ENCODE measurements around the gene RGS19. TPM values are rescaled to one million over a fixed set of nuclear protein-coding genes. Genes with fewer than 3 reads are reported as not detected.

RGS19 gene
- total and polyA plus RNA-seq, 3 experiments from 2014 or later = 35.3 to 120 (median 36.9) TPM

GRCh38 chr20:64049060-64049877 is 30.0 kb downstream of the RGS19 start, which contains the start of gene SOX18:
Gene SOX18 (minus strand): TSS chr20:64049639. CDS start chr20:64049516, 123 bp downstream.
- H3K4me1 Mint-ChIP-seq = peaks cover 0 to 21% (median 6%) of the 10 kb centered on the region in 3 donors
- peaks cover 6% of the 10 kb centered on the region for H3K4me1 ChIP-seq (ENCODE audit: insufficient read depth, low read length)
- peak within 1 kb of the TSS; percentile 59 for H3K27ac ChIP-seq (ENCODE audit: low read depth, low read length)
- H3K36me3 ChIP-seq (ENCODE audit: insufficient read depth, low read length) = no peaks in the 10 kb centered on the region
- peaks cover 29% of the 10 kb centered on the region for H3K27me3 ChIP-seq (ENCODE audit: insufficient read depth, low read length, poor library complexity, severe bottlenecking)
- POLR2A ChIA-PET = no interaction called here
- CTCF ChIA-PET = interaction anchor here (1.2 kb wide), 1 partner anchor 11 kb away, joined by 3 read pairs; no protein-coding TSS in a partner anchor
- H3K27ac Mint-ChIP-seq = no peak within 1 kb of the TSS
- H3K9me3 ChIP-seq (ENCODE audit: low read length) = no peaks in the 10 kb centered on the region
- no peak for DNase-seq
- no peaks in the 10 kb centered on the region for H3K9me3 Mint-ChIP-seq
- no peaks in the 10 kb centered on the region for H3K36me3 Mint-ChIP-seq
- H3K4me3 Mint-ChIP-seq = peak within 1 kb of the TSS in 4 of 7 donors; percentile 20 to 78 (median 57)
- no peak within 1 kb of the TSS for H3K4me3 ChIP-seq (ENCODE audit: low read length)
- H3K27me3 Mint-ChIP-seq = peaks cover 38 to 52% of the 10 kb centered on the region in 2 donors

GRCh38 chr20:64048402-64049044 is 30.8 kb downstream of the RGS19 start:
- H3K27ac ChIP-seq (ENCODE audit: low read depth, low read length) = no peak overlapping the region
- no peaks in the 10 kb centered on the region for H3K9me3 ChIP-seq (ENCODE audit: low read length)
- no peak overlapping the region for H3K27ac Mint-ChIP-seq
- no peaks in the 10 kb centered on the region for H3K36me3 Mint-ChIP-seq
- DNase-seq = no peak
- H3K27me3 ChIP-seq (ENCODE audit: insufficient read depth, low read length, poor library complexity, severe bottlenecking) = peaks cover 29% of the 10 kb centered on the region
- peaks cover 6% of the 10 kb centered on the region for H3K4me1 ChIP-seq (ENCODE audit: insufficient read depth, low read length)
- H3K9me3 Mint-ChIP-seq = no peaks in the 10 kb centered on the region
- ChIA-PET CTCF (interaction anchor here (1.2 kb wide), 1 partner anchor 12 kb away, joined by 3 read pairs; no protein-coding TSS in a partner anchor), POLR2A (no interaction called here)
- no peak overlapping the region for H3K4me3 Mint-ChIP-seq
- no peaks in the 10 kb centered on the region for H3K36me3 ChIP-seq (ENCODE audit: insufficient read depth, low read length)
- peaks cover 39 to 50% of the 10 kb centered on the region in 2 donors for H3K27me3 Mint-ChIP-seq
- peaks cover 5 to 27% (median 9%) of the 10 kb centered on the region in 3 donors for H3K4me1 Mint-ChIP-seq
- H3K4me3 ChIP-seq (ENCODE audit: low read length) = no peak overlapping the region

GRCh38 chr20:64047968-64048401 is 31.3 kb downstream of the RGS19 start:
- no peaks in the 10 kb centered on the region for H3K36me3 ChIP-seq (ENCODE audit: insufficient read depth, low read length)
- H3K27ac ChIP-seq (ENCODE audit: low read depth, low read length) = no peak overlapping the region
- no peak overlapping the region for H3K4me3 ChIP-seq (ENCODE audit: low read length)
- ChIA-PET POLR2A (no interaction called here), CTCF (interaction anchor here (1.2 to 1.5 kb wide), 2 partner anchors 12 to 68 kb away, joined by 3 read pairs; no protein-coding TSS in a partner anchor)
- H3K36me3 Mint-ChIP-seq = no peaks in the 10 kb centered on the region
- H3K9me3 ChIP-seq (ENCODE audit: low read length) = no peaks in the 10 kb centered on the region
- peaks cover 38 to 44% of the 10 kb centered on the region in 2 donors for H3K27me3 Mint-ChIP-seq
- H3K27ac Mint-ChIP-seq = no peak overlapping the region
- H3K27me3 ChIP-seq (ENCODE audit: insufficient read depth, low read length, poor library complexity, severe bottlenecking) = peaks cover 29% of the 10 kb centered on the region
- H3K4me1 Mint-ChIP-seq = peaks cover 7 to 30% (median 11%) of the 10 kb centered on the region in 3 donors
- no peak for DNase-seq
- H3K9me3 Mint-ChIP-seq = no peaks in the 10 kb centered on the region
- peaks cover 6% of the 10 kb centered on the region for H3K4me1 ChIP-seq (ENCODE audit: insufficient read depth, low read length)
- peak overlapping the region in 1 of 7 donors; percentile 20 for H3K4me3 Mint-ChIP-seq

GRCh38 chr20:64047046-64047389 is 32.3 kb downstream of the RGS19 start:
- no peak overlapping the region for H3K27ac Mint-ChIP-seq
- no peaks in the 10 kb centered on the region for H3K36me3 Mint-ChIP-seq
- no peaks in the 10 kb centered on the region for H3K9me3 Mint-ChIP-seq
- Histone ChIP-seq H3K27ac (ENCODE audit: low read depth, low read length) (no peak overlapping the region), H3K4me1 (ENCODE audit: insufficient read depth, low read length) (peaks cover 6% of the 10 kb centered on the region), H3K4me3 (ENCODE audit: low read length) (no peak overlapping the region), H3K36me3 (ENCODE audit: insufficient read depth, low read length) (no peaks in the 10 kb centered on the region), H3K9me3 (ENCODE audit: low read length) (no peaks in the 10 kb centered on the region), H3K27me3 (ENCODE audit: insufficient read depth, low read length, poor library complexity, severe bottlenecking) (peaks cover 26% of the 10 kb centered on the region)
- H3K4me1 Mint-ChIP-seq = peaks cover 7 to 33% (median 12%) of the 10 kb centered on the region in 3 donors
- H3K4me3 Mint-ChIP-seq = peak overlapping the region in 1 of 7 donors; percentile 68
- CTCF ChIA-PET = interaction anchor here (0.6 to 1.5 kb wide), 2 partner anchors 9 to 67 kb away, joined by 3 read pairs; no protein-coding TSS in a partner anchor
- DNase-seq = no peak
- peaks cover 34 to 38% of the 10 kb centered on the region in 2 donors for H3K27me3 Mint-ChIP-seq
- POLR2A ChIA-PET = no interaction called here

GRCh38 chr20:64045346-64046011 is 33.8 kb downstream of the RGS19 start:
- H3K27me3 ChIP-seq (ENCODE audit: insufficient read depth, low read length, poor library complexity, severe bottlenecking) = peaks cover 13% of the 10 kb centered on the region
- Mint-ChIP-seq H3K27me3 (peaks cover 26 to 27% of the 10 kb centered on the region in 2 donors), H3K36me3 (no peaks in the 10 kb centered on the region), H3K9me3 (no peaks in the 10 kb centered on the region), H3K27ac (peak overlapping the region in 1 of 8 donors; percentile 3), H3K4me1 (peaks cover 11 to 48% (median 15%) of the 10 kb centered on the region in 3 donors), H3K4me3 (no peak overlapping the region)
- peaks cover 19% of the 10 kb centered on the region for H3K4me1 ChIP-seq (ENCODE audit: insufficient read depth, low read length)
- ChIA-PET POLR2A (no interaction called here), CTCF (interaction anchor here (1.1 to 1.5 kb wide), 2 partner anchors 9 to 12 kb away, joined by 3 to 4 read pairs; no protein-coding TSS in a partner anchor)
- H3K9me3 ChIP-seq (ENCODE audit: low read length) = no peaks in the 10 kb centered on the region
- H3K36me3 ChIP-seq (ENCODE audit: insufficient read depth, low read length) = no peaks in the 10 kb centered on the region
- H3K27ac ChIP-seq (ENCODE audit: low read depth, low read length) = no peak overlapping the region
- H3K4me3 ChIP-seq (ENCODE audit: low read length) = no peak overlapping the region
- no peak for DNase-seq

GRCh38 chr20:64044484-64045247 is 34.7 kb downstream of the RGS19 start:
- Histone ChIP-seq H3K4me3 (ENCODE audit: low read length) (no peak overlapping the region), H3K9me3 (ENCODE audit: low read length) (no peaks in the 10 kb centered on the region), H3K4me1 (ENCODE audit: insufficient read depth, low read length) (peaks cover 17% of the 10 kb centered on the region), H3K27me3 (ENCODE audit: insufficient read depth, low read length, poor library complexity, severe bottlenecking) (peaks cover 5% of the 10 kb centered on the region), H3K36me3 (ENCODE audit: insufficient read depth, low read length) (no peaks in the 10 kb centered on the region), H3K27ac (ENCODE audit: low read depth, low read length) (no peak overlapping the region)
- peaks cover 25 to 29% of the 10 kb centered on the region in 2 donors for H3K27me3 Mint-ChIP-seq
- H3K9me3 Mint-ChIP-seq = no peaks in the 10 kb centered on the region
- H3K27ac Mint-ChIP-seq = peak overlapping the region in 3 of 8 donors; percentile 52 to 95 (median 61)
- H3K36me3 Mint-ChIP-seq = no peaks in the 10 kb centered on the region
- ChIA-PET POLR2A (interaction anchor here (0.7 kb wide), 1 partner anchor 43 kb away, joined by 4 read pairs; no protein-coding TSS in a partner anchor), CTCF (interaction anchor here (0.6 to 3.2 kb wide), 4 partner anchors 9 to 465 kb away, joined by 3 to 17 read pairs (median 4); no protein-coding TSS in a partner anchor)
- no peak for DNase-seq
- H3K4me3 Mint-ChIP-seq = peak overlapping the region in 2 of 7 donors; percentile 46 to 68
- peaks cover 11 to 56% (median 16%) of the 10 kb centered on the region in 3 donors for H3K4me1 Mint-ChIP-seq

- H3K9me3 Mint-ChIP-seq = no peaks in the 10 kb centered on the region
- peak overlapping the region in 5 of 8 donors; percentile 19 to 68 (median 50) for H3K27ac Mint-ChIP-seq
- Histone ChIP-seq H3K4me3 (ENCODE audit: low read length) (no peak overlapping the region), H3K27me3 (ENCODE audit: insufficient read depth, low read length, poor library complexity, severe bottlenecking) (peaks cover 5% of the 10 kb centered on the region), H3K36me3 (ENCODE audit: insufficient read depth, low read length) (no peaks in the 10 kb centered on the region), H3K9me3 (ENCODE audit: low read length) (no peaks in the 10 kb centered on the region), H3K4me1 (ENCODE audit: insufficient read depth, low read length) (peaks cover 22% of the 10 kb centered on the region), H3K27ac (ENCODE audit: low read depth, low read length) (no peak overlapping the region)
- CTCF ChIA-PET = interaction anchor here (0.6 to 3.2 kb wide), 3 partner anchors 14 to 464 kb away, joined by 3 to 17 read pairs (median 4); no protein-coding TSS in a partner anchor
- H3K4me1 Mint-ChIP-seq = peaks cover 11 to 57% (median 18%) of the 10 kb centered on the region in 3 donors
- H3K27me3 Mint-ChIP-seq = peaks cover 22 to 29% of the 10 kb centered on the region in 2 donors
- no peaks in the 10 kb centered on the region for H3K36me3 Mint-ChIP-seq
- H3K4me3 Mint-ChIP-seq = peak overlapping the region in 5 of 7 donors; percentile 50 to 89 (median 74)
- DNase-seq = no peak
- POLR2A ChIA-PET = interaction anchor here (0.7 kb wide), 1 partner anchor 42 kb away, joined by 4 read pairs; no protein-coding TSS in a partner anchor
Measured at GRCh38 chr20:64043768-64044167, 35.5 kb downstream of the RGS19 start.

Measured in CD8-positive, alpha-beta memory T cell (primary cell).